ENCODE results near the gene C17orf58.
"Not testable (repeated sequence)": the region's sequence is repeated elsewhere in the genome, so short reads cannot be mapped to it uniquely, and the experiment has no call there.

Gene C17orf58

GRCh38 chr17:68033636-68034451, 37.6 kb upstream of the C17orf58 start:
- TF ChIP-seq CTCF (IDR thresholded peaks at IDR 0.05), result no peak
- Histone ChIP-seq H3K4me3 (no peak overlapping the region), H3K27me3 (no peaks in the 10 kb centered on the region), H3K4me1 (peaks cover 0 to 16% (median 8%) of the 10 kb centered on the region in 4 donors), H3K36me3 (peaks cover 0 to 13% (median 0%) of the 10 kb centered on the region in 3 donors), H3K27ac (no peak overlapping the region), H3K9me3 (no peaks in the 10 kb centered on the region)
- no peak for DNase-seq
- intact Hi-C loops (cut with DNase I; ENCODE audit: low total_unique reads), result no loop called here

- Histone ChIP-seq H3K4me1 (peaks cover 0 to under 1% (median under 1%) of the 10 kb centered on the region in 4 donors), H3K4me3 (no peak overlapping the region), H3K27ac (no peak overlapping the region), H3K36me3 (no peaks in the 10 kb centered on the region), H3K9me3 (no peaks in the 10 kb centered on the region), H3K27me3 (no peaks in the 10 kb centered on the region)
- DNase-seq, result no peak
- no peak for TF ChIP-seq CTCF (IDR thresholded peaks at IDR 0.05)
- intact Hi-C loops (cut with DNase I; ENCODE audit: low total_unique reads), result no loop called here
These were observed 33.4 kb upstream of the C17orf58 start for GRCh38 chr17:68029512-68030215.

GRCh38 chr17:68022547-68022946, 26.3 kb upstream of the C17orf58 start:
- H3K36me3 ChIP-seq; H3K4me1 ChIP-seq; H3K4me3 ChIP-seq; H3K27ac ChIP-seq; H3K27me3 ChIP-seq; H3K9me3 ChIP-seq; intact Hi-C loops (cut with DNase I; ENCODE audit: low total_unique reads); DNase-seq: not testable (repeated sequence)

GRCh38 chr17:68021963-68022362, 25.7 kb upstream of the C17orf58 start:
- Histone ChIP-seq H3K9me3 (no peaks in the 10 kb centered on the region), H3K4me1 (peaks cover 0 to 6% (median 3%) of the 10 kb centered on the region in 4 donors), H3K36me3 (no peaks in the 10 kb centered on the region), H3K4me3 (no peak overlapping the region), H3K27me3 (no peaks in the 10 kb centered on the region), H3K27ac (no peak overlapping the region)
- TF ChIP-seq CTCF (IDR thresholded peaks at IDR 0.05), result no peak
- intact Hi-C loops (cut with DNase I; ENCODE audit: low total_unique reads), result no loop called here
- no peak for DNase-seq

GRCh38 chr17:68020791-68021190, 24.5 kb upstream of the C17orf58 start:
- H3K9me3 ChIP-seq; DNase-seq; intact Hi-C loops (cut with DNase I; ENCODE audit: low total_unique reads); H3K36me3 ChIP-seq; H3K4me1 ChIP-seq; H3K27me3 ChIP-seq: not testable (repeated sequence)
- peak overlapping the region; percentile 64 for H3K4me3 ChIP-seq
- peak overlapping the region; percentile 84 to 89 for H3K27ac ChIP-seq

- intact Hi-C loops (cut with DNase I; ENCODE audit: low total_unique reads), result no loop called here
- no peaks in the 10 kb centered on the region for H3K27me3 ChIP-seq
- TF ChIP-seq CTCF (IDR thresholded peaks at IDR 0.05), result no peak
- peak overlapping the region; percentile 84 to 89 for H3K27ac ChIP-seq
- H3K9me3 ChIP-seq, result no peaks in the 10 kb centered on the region
- peaks cover 0 to 6% (median 3%) of the 10 kb centered on the region in 4 donors for H3K4me1 ChIP-seq
- H3K4me3 ChIP-seq, result peak overlapping the region; percentile 64
- no peak for DNase-seq
- no peaks in the 10 kb centered on the region for H3K36me3 ChIP-seq
These were observed 24.1 kb upstream of the C17orf58 start for GRCh38 chr17:68020409-68020756.
